KMS-11 (cell line): Measurements from ENCODE around the gene ZNF710.

Experiments
- H2AFZ ChIP-seq: fragments of 200-600 bp; sonication (generic); 2 replicates; pipeline ENCODE4 v1.6.1; 2016; ENCODE audit warnings: antibody characterized with exemption, mixed run types, low read depth
- H3K27ac ChIP-seq: fragments of 200-600 bp; sonication (generic); 2 replicates; pipeline ENCODE4 v1.6.1; 2016; ENCODE audit warnings: mild to moderate bottlenecking, mixed run types
- H3K27me3 ChIP-seq: fragments of 200-600 bp; sonication (generic); 2 replicates; pipeline ENCODE4 v1.6.1; 2017; ENCODE audit warnings: mild to moderate bottlenecking, low read depth, mixed run types, moderate library complexity; ENCODE audit not compliant: insufficient read depth
- H3K36me3 ChIP-seq: fragments of 200-600 bp; sonication (generic); 2 replicates; pipeline ENCODE4 v1.6.1; 2017; ENCODE audit warnings: mild to moderate bottlenecking, mixed run types; ENCODE audit not compliant: insufficient read depth
- H3K4me1 ChIP-seq: fragments of 200-600 bp; sonication (generic); 2 replicates; pipeline ENCODE4 v1.6.1; 2016; ENCODE audit warnings: mild to moderate bottlenecking, low read depth, mixed run types; ENCODE audit not compliant: poor library complexity, severe bottlenecking
- H3K4me2 ChIP-seq: fragments of 200-600 bp; sonication (generic); 2 replicates; pipeline ENCODE4 v1.7.0; 2016; ENCODE audit warnings: mild to moderate bottlenecking, mixed run types
- H3K4me3 ChIP-seq: fragments of 200-600 bp; sonication (generic); IDR thresholded peaks from 2 replicates; pipeline ENCODE4 v1.6.1; 2017; ENCODE audit warnings: low read depth, low read length, mixed read lengths; ENCODE audit not compliant: insufficient read depth
- H3K79me2 ChIP-seq: fragments of 200-600 bp; sonication (generic); 2 replicates; pipeline ENCODE4 v1.6.1; 2016; ENCODE audit warnings: low read depth, mixed run types; ENCODE audit not compliant: insufficient read depth
- H3K9ac ChIP-seq: fragments of 200-600 bp; sonication (generic); 2 replicates; pipeline ENCODE4 v1.6.1; 2016; ENCODE audit warnings: mild to moderate bottlenecking, mixed run types
- H4K20me1 ChIP-seq: fragments of 200-600 bp; sonication (generic); 2 replicates; pipeline ENCODE4 v1.6.1; 2016; ENCODE audit warnings: mild to moderate bottlenecking, mixed run types; ENCODE audit not compliant: insufficient read depth
- CTCF ChIP-seq: fragments of 200-600 bp; sonication (generic); conservative IDR thresholded peaks from 2 replicates; pipeline ENCODE4 v1.6.1; 2017; ENCODE audit warnings: low read depth, mild to moderate bottlenecking, antibody characterized with exemption, low read length, moderate library complexity, mixed read lengths

The ZNF710 gene

GRCh38 chr15:90083954-90084607 is 83.0 kb downstream of the ZNF710 start:
- H3K36me3 ChIP-seq = no peaks in the 10 kb centered on the region

GRCh38 chr15:90084876-90085423 is 83.8 kb downstream of the ZNF710 start:
- peaks cover 16% of the 10 kb centered on the region for H3K4me1 ChIP-seq
- H2AFZ ChIP-seq = no peak overlapping the region
- no peaks in the 10 kb centered on the region for H3K27me3 ChIP-seq
- TF ChIP-seq CTCF = no peak
- no peak overlapping the region for H3K4me3 ChIP-seq
- H3K9ac ChIP-seq = no peak overlapping the region
- H3K79me2 ChIP-seq = no peaks in the 10 kb centered on the region
- no peaks in the 10 kb centered on the region for H4K20me1 ChIP-seq
- no peak overlapping the region for H3K27ac ChIP-seq
- H3K36me3 ChIP-seq = no peaks in the 10 kb centered on the region
- H3K4me2 ChIP-seq = no peak overlapping the region

More at GRCh38 chr15:90083954-90084607, 83.0 kb downstream of the ZNF710 start:
- TF ChIP-seq CTCF = no peak
- Histone ChIP-seq H3K79me2 (no peaks in the 10 kb centered on the region), H3K9ac (no peak overlapping the region), H4K20me1 (no peaks in the 10 kb centered on the region), H2AFZ (no peak overlapping the region), H3K27me3 (no peaks in the 10 kb centered on the region), H3K4me2 (no peak overlapping the region), H3K4me1 (peaks cover 16% of the 10 kb centered on the region), H3K4me3 (no peak overlapping the region), H3K27ac (no peak overlapping the region)

GRCh38 chr15:90085565-90085964 is 84.4 kb downstream of the ZNF710 start:
- Histone ChIP-seq H3K4me2 (no peak overlapping the region), H3K9ac (no peak overlapping the region), H3K27me3 (no peaks in the 10 kb centered on the region), H4K20me1 (no peaks in the 10 kb centered on the region), H3K4me1 (peaks cover 16% of the 10 kb centered on the region), H3K27ac (no peak overlapping the region), H3K36me3 (no peaks in the 10 kb centered on the region), H2AFZ (no peak overlapping the region), H3K4me3 (no peak overlapping the region), H3K79me2 (no peaks in the 10 kb centered on the region)
- TF ChIP-seq CTCF = no peak

GRCh38 chr15:90086868-90087268 is 85.7 kb downstream of the ZNF710 start:
- Histone ChIP-seq H3K4me1 (peaks cover 16% of the 10 kb centered on the region), H3K9ac (no peak overlapping the region), H3K27ac (no peak overlapping the region), H2AFZ (no peak overlapping the region), H3K4me2 (no peak overlapping the region), H3K4me3 (no peak overlapping the region), H3K36me3 (no peaks in the 10 kb centered on the region), H3K27me3 (no peaks in the 10 kb centered on the region), H3K79me2 (no peaks in the 10 kb centered on the region), H4K20me1 (no peaks in the 10 kb centered on the region)
- TF ChIP-seq CTCF = peak; percentile 93
